Breast epithelium (tissue), 3 donors: Measurements from ENCODE around the gene CHSY1.

Experiments used
- POLR2A ChIP-seq: fragments of 450-650 bp; IDR thresholded peaks from one replicate; pipeline ENCODE4 v1.6.1; 2016; ENCODE audit warnings: antibody characterized with exemption, mild to moderate bottlenecking, moderate library complexity
- POLR2AphosphoS5 ChIP-seq, 3 donors: sonication (generic); formaldehyde crosslinking; IDR thresholded peaks; one replicate each; pipeline ENCODE4 v1.6.1; 2017; ENCODE audit warnings: antibody characterized with exemption in 3 of 3

- TF ChIP-seq POLR2AphosphoS5 (IDR thresholded peaks at IDR 0.05) = no peak
- no peak for TF ChIP-seq POLR2A
Measured at GRCh38 chr15:101178931-101179330, 72.9 kb downstream of the CHSY1 start.
